ENCODE results near the gene SASH1.

Gene SASH1

GRCh38 chr6:148322704-148323103 lies 19.9 kb upstream of the SASH1 start:
- Histone ChIP-seq H3K79me2 (ENCODE audit: insufficient read depth, low read length) (no peaks in the 10 kb centered on the region), H3K4me2 (ENCODE audit: low read length) (no peak overlapping the region), H4K20me1 (ENCODE audit: insufficient read depth, low read length) (no peaks in the 10 kb centered on the region), H3K36me3 (ENCODE audit: insufficient read depth, low read length) (no peaks in the 10 kb centered on the region), H3F3A (ENCODE audit: insufficient read depth, low read length) (no peaks in the 10 kb centered on the region), H3K4me3 (ENCODE audit: low read depth, low read length, poor library complexity, severe bottlenecking) (no peak overlapping the region), H3K9ac (ENCODE audit: low read length) (no peak overlapping the region), H3K4me1 (ENCODE audit: insufficient read depth, low read length, severe bottlenecking) (no peaks in the 10 kb centered on the region), H3K9me3 (ENCODE audit: low read length) (no peaks in the 10 kb centered on the region), H2AFZ (ENCODE audit: low read length) (no peak overlapping the region), H3K9me2 (ENCODE audit: low read depth, low read length) (no peaks in the 10 kb centered on the region), H3K27me3 (ENCODE audit: insufficient read depth, low read length) (no peaks in the 10 kb centered on the region), H3K27ac (ENCODE audit: low read depth, low read length, poor library complexity, severe bottlenecking) (no peak overlapping the region)
- TF ChIP-seq EZH2 (IDR thresholded peaks at IDR 0.05; ENCODE audit: borderline replicate concordance, low read length) (no peak), CTCF (IDR thresholded peaks at IDR 0.05; ENCODE audit: low read length) (no peak)

GRCh38 chr6:148323344-148323743 lies 19.3 kb upstream of the SASH1 start:
- H3K27ac ChIP-seq (ENCODE audit: low read depth, low read length, poor library complexity, severe bottlenecking): no peak overlapping the region

GRCh38 chr6:148324297-148324985 lies 18.2 kb upstream of the SASH1 start:
- H3K4me3 ChIP-seq (ENCODE audit: low read depth, low read length, poor library complexity, severe bottlenecking): no peak overlapping the region
- H3K79me2 ChIP-seq (ENCODE audit: insufficient read depth, low read length): no peaks in the 10 kb centered on the region
- no peaks in the 10 kb centered on the region for H3K9me3 ChIP-seq (ENCODE audit: low read length)
- H3K27me3 ChIP-seq (ENCODE audit: insufficient read depth, low read length): no peaks in the 10 kb centered on the region
- H3K9me2 ChIP-seq (ENCODE audit: low read depth, low read length): no peaks in the 10 kb centered on the region
- H4K20me1 ChIP-seq (ENCODE audit: insufficient read depth, low read length): no peaks in the 10 kb centered on the region
- no peak overlapping the region for H3K4me2 ChIP-seq (ENCODE audit: low read length)
- no peak overlapping the region for H3K9ac ChIP-seq (ENCODE audit: low read length)
- TF ChIP-seq EZH2 (IDR thresholded peaks at IDR 0.05; ENCODE audit: borderline replicate concordance, low read length) (no peak), CTCF (IDR thresholded peaks at IDR 0.05; ENCODE audit: low read length) (no peak)
- H2AFZ ChIP-seq (ENCODE audit: low read length): no peak overlapping the region
- H3F3A ChIP-seq (ENCODE audit: insufficient read depth, low read length): no peaks in the 10 kb centered on the region
- no peak overlapping the region for H3K27ac ChIP-seq (ENCODE audit: low read depth, low read length, poor library complexity, severe bottlenecking)
- H3K4me1 ChIP-seq (ENCODE audit: insufficient read depth, low read length, severe bottlenecking): no peaks in the 10 kb centered on the region
- H3K36me3 ChIP-seq (ENCODE audit: insufficient read depth, low read length): no peaks in the 10 kb centered on the region

More at GRCh38 chr6:148323344-148323743, 19.3 kb upstream of the SASH1 start:
- Histone ChIP-seq H2AFZ (ENCODE audit: low read length) (no peak overlapping the region), H4K20me1 (ENCODE audit: insufficient read depth, low read length) (no peaks in the 10 kb centered on the region), H3K9me2 (ENCODE audit: low read depth, low read length) (no peaks in the 10 kb centered on the region), H3K9me3 (ENCODE audit: low read length) (no peaks in the 10 kb centered on the region), H3K27me3 (ENCODE audit: insufficient read depth, low read length) (no peaks in the 10 kb centered on the region), H3K36me3 (ENCODE audit: insufficient read depth, low read length) (no peaks in the 10 kb centered on the region), H3K4me3 (ENCODE audit: low read depth, low read length, poor library complexity, severe bottlenecking) (no peak overlapping the region), H3K4me2 (ENCODE audit: low read length) (no peak overlapping the region), H3F3A (ENCODE audit: insufficient read depth, low read length) (no peaks in the 10 kb centered on the region), H3K4me1 (ENCODE audit: insufficient read depth, low read length, severe bottlenecking) (no peaks in the 10 kb centered on the region), H3K79me2 (ENCODE audit: insufficient read depth, low read length) (no peaks in the 10 kb centered on the region), H3K9ac (ENCODE audit: low read length) (no peak overlapping the region)
- TF ChIP-seq CTCF (IDR thresholded peaks at IDR 0.05; ENCODE audit: low read length): no peak
- TF ChIP-seq EZH2 (IDR thresholded peaks at IDR 0.05; ENCODE audit: borderline replicate concordance, low read length): no peak
